Epithelial cell of esophagus (primary cell): ENCODE measurements around the gene TMEM107.

Source experiments
- DNase-seq: peaks from one replicate; pipeline ENCODE4 v3.0.0; 2010; ENCODE audit warnings: low read depth
- H3K4me3 ChIP-seq: 2 replicates; pipeline ENCODE4 v1.5.1; 2011; ENCODE audit warnings: mild to moderate bottlenecking, low read length, control low read depth
- CTCF ChIP-seq: IDR thresholded peaks from 2 replicates; pipeline ENCODE4 v1.5.1; 2011; ENCODE audit warnings: low read depth, mild to moderate bottlenecking, low read length, control low read depth, inconsistent platforms; ENCODE audit not compliant: insufficient read depth; ENCODE audit errors: missing control alignments

Gene TMEM107

GRCh38 chr17:8151120-8151640, 25.0 kb downstream of the TMEM107 start:
- TF ChIP-seq CTCF, result no peak
- H3K4me3 ChIP-seq, result peak overlapping the region; percentile 100
- peak; percentile 73 for DNase-seq

GRCh38 chr17:8150194-8151119, 25.7 kb downstream of the TMEM107 start:
- H3K4me3 ChIP-seq, result peak overlapping the region; percentile 100
- no peak for DNase-seq

GRCh38 chr17:8149419-8150193, 26.6 kb downstream of the TMEM107 start:
- no peak for DNase-seq
- TF ChIP-seq CTCF, result no peak
- H3K4me3 ChIP-seq, result no peak overlapping the region

More at GRCh38 chr17:8150194-8151119, 25.7 kb downstream of the TMEM107 start:
- TF ChIP-seq CTCF, result no peak

GRCh38 chr17:8148560-8148959, 27.6 kb downstream of the TMEM107 start:
- no peak for DNase-seq

GRCh38 chr17:8147805-8148404, 28.3 kb downstream of the TMEM107 start:
- no peak for DNase-seq
- H3K4me3 ChIP-seq, result no peak overlapping the region
- no peak for TF ChIP-seq CTCF

More at GRCh38 chr17:8148560-8148959, 27.6 kb downstream of the TMEM107 start:
- H3K4me3 ChIP-seq, result no peak overlapping the region
- no peak for TF ChIP-seq CTCF

- H3K4me3 ChIP-seq, result no peak overlapping the region
- no peak for TF ChIP-seq CTCF
- DNase-seq, result no peak
Observed at GRCh38 chr17:8147141-8147804, 28.9 kb downstream of the TMEM107 start.
